Measurements from ENCODE around the gene LMOD2.

DNA sequence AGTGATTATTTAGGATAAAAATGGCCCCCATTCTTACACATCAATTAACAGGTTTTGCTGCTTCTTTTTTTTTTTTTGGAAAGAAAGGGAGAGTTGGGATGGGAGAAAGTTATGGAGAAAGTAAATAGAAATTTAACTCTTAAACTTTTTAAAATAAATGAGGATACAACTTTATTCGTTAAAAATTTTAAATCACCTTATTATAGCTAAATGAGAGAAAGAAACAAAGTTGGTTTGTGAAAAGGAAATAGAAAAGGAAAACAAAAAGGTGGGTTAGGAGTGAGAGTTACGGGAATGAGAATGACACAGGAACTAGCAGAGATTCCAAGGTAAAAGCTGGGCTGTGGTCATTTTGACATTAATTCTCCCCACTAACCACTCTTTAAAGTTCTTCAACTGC lies 34.9 kb downstream of the LMOD2 start:
- no peak for TF ChIP-seq ZNF565 (CRISPR knock-in tag; conservative IDR thresholded peaks at IDR 0.05; ENCODE audit: low read depth)
- TF ChIP-seq, protein P1, sequence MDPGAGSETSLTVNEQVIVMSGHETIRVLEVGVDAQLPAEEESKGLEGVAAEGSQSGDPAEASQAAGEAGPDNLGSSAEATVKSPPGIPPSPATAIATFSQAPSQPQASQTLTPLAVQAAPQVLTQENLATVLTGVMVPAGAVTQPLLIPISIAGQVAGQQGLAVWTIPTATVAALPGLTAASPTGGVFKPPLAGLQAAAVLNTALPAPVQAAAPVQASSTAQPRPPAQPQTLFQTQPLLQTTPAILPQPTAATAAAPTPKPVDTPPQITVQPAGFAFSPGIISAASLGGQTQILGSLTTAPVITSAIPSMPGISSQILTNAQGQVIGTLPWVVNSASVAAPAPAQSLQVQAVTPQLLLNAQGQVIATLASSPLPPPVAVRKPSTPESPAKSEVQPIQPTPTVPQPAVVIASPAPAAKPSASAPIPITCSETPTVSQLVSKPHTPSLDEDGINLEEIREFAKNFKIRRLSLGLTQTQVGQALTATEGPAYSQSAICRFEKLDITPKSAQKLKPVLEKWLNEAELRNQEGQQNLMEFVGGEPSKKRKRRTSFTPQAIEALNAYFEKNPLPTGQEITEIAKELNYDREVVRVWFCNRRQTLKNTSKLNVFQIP (CRISPR knock-in tag; IDR thresholded peaks at IDR 0.05; ENCODE audit: borderline replicate concordance, low read depth): no peak
- TF ChIP-seq ESRRG (CRISPR knock-in tag; IDR thresholded peaks at IDR 0.05): no peak
- no peak for TF ChIP-seq TOX (CRISPR knock-in tag; IDR thresholded peaks at IDR 0.05; ENCODE audit: borderline replicate concordance)
- no peak for TF ChIP-seq ZFP30 (CRISPR knock-in tag; IDR thresholded peaks at IDR 0.05)
- TF ChIP-seq ARNTL (CRISPR knock-in tag; IDR thresholded peaks at IDR 0.05; ENCODE audit: borderline replicate concordance, low read depth): no peak
- TF ChIP-seq, protein P2, sequence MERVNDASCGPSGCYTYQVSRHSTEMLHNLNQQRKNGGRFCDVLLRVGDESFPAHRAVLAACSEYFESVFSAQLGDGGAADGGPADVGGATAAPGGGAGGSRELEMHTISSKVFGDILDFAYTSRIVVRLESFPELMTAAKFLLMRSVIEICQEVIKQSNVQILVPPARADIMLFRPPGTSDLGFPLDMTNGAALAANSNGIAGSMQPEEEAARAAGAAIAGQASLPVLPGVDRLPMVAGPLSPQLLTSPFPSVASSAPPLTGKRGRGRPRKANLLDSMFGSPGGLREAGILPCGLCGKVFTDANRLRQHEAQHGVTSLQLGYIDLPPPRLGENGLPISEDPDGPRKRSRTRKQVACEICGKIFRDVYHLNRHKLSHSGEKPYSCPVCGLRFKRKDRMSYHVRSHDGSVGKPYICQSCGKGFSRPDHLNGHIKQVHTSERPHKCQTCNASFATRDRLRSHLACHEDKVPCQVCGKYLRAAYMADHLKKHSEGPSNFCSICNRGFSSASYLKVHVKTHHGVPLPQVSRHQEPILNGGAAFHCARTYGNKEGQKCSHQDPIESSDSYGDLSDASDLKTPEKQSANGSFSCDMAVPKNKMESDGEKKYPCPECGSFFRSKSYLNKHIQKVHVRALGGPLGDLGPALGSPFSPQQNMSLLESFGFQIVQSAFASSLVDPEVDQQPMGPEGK (CRISPR knock-in tag; IDR thresholded peaks at IDR 0.05; ENCODE audit: borderline replicate concordance): no peak
- no peak for TF ChIP-seq OSR1 (CRISPR knock-in tag; IDR thresholded peaks at IDR 0.05)

Data from SK-N-SH treated with all-trans-retinoic acid at 6 μM for 48 hours (cell line).